ENCODE results near the gene PRKCE. TPM values are rescaled to one million over a fixed set of nuclear protein-coding genes. Genes with fewer than 3 reads are reported as not detected.

PRKCE gene
- total and polyA plus RNA-seq, 2 experiments from 2014 or later = 0.94 to 1.2 TPM

DNA sequence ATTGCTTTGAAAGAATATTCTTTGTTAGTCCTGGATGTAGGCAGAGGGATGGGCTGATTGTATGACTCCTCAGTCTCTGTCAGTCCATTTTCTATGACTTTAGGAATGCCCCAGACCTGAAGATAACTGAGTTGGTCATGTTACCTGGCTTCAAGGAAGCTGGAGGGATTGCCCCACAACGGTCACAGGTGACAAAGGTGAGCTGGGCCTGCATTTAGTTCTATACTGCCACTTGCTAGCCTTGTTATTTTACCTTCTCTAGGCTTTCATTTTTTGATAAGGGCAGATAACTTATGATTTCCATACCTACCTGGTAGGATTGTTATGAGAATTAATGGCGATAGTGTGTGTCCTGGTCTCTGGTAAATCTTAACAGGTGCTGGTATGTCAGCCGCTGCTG is 260.1 kb downstream of the PRKCE start:
- Histone ChIP-seq H3K4me1 (ENCODE audit: insufficient read depth) (no peaks in the 10 kb centered on the region), H3K27me3 (ENCODE audit: insufficient read depth) (no peaks in the 10 kb centered on the region), H3K9me2 (ENCODE audit: insufficient read depth) (no peaks in the 10 kb centered on the region), H3K4me2 (no peak overlapping the region), H2AFZ (no peak overlapping the region), H3K36me3 (ENCODE audit: insufficient read depth) (no peaks in the 10 kb centered on the region), H3F3A (replicated peaks; ENCODE audit: low read depth) (no peaks in the 10 kb centered on the region), H4K20me1 (replicated peaks; ENCODE audit: insufficient read depth) (no peaks in the 10 kb centered on the region), H3K27ac (ENCODE audit: low read depth) (no peak overlapping the region), H3K4me3 (no peak overlapping the region), H3K79me2 (replicated peaks; ENCODE audit: insufficient read depth) (no peaks in the 10 kb centered on the region)
- DNase-seq (ENCODE audit: low spot score) (no peak), ATAC-seq (no peak)
- H3K4me3 Mint-ChIP-seq = no peak overlapping the region
- H3K36me3 Mint-ChIP-seq (ENCODE audit: low read depth) = no peaks in the 10 kb centered on the region
- H3K4me1 Mint-ChIP-seq = peaks cover 9% of the 10 kb centered on the region; the same call in 1 of the 3 replicates
- TF ChIP-seq, protein P1, sequence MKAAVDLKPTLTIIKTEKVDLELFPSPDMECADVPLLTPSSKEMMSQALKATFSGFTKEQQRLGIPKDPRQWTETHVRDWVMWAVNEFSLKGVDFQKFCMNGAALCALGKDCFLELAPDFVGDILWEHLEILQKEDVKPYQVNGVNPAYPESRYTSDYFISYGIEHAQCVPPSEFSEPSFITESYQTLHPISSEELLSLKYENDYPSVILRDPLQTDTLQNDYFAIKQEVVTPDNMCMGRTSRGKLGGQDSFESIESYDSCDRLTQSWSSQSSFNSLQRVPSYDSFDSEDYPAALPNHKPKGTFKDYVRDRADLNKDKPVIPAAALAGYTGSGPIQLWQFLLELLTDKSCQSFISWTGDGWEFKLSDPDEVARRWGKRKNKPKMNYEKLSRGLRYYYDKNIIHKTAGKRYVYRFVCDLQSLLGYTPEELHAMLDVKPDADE (IDR thresholded peaks at IDR 0.05) = no peak
- TF ChIP-seq STAT1 (IDR thresholded peaks at IDR 0.05; ENCODE audit: unreplicated experiment) (no peak), CREB1 (CRISPR knock-in tag; IDR thresholded peaks at IDR 0.05; ENCODE audit: low read depth) (no peak), NANOG (IDR thresholded peaks at IDR 0.05; ENCODE audit: borderline replicate concordance) (no peak), JUNB (IDR thresholded peaks at IDR 0.05; ENCODE audit: unreplicated experiment) (no peak), EZH2phosphoT487 (IDR thresholded peaks at IDR 0.05; ENCODE audit: unreplicated experiment) (no peak), ZNF331 (CRISPR knock-in tag; IDR thresholded peaks at IDR 0.05; ENCODE audit: low read depth) (no peak), POLR2AphosphoS5 (IDR thresholded peaks at IDR 0.05; ENCODE audit: low read depth) (no peak), EZH2 (IDR thresholded peaks at IDR 0.05; ENCODE audit: low read depth, unreplicated experiment) (no peak), ZNF114 (CRISPR knock-in tag; IDR thresholded peaks at IDR 0.05) (no peak)
- TF ChIP-seq, protein P2, sequence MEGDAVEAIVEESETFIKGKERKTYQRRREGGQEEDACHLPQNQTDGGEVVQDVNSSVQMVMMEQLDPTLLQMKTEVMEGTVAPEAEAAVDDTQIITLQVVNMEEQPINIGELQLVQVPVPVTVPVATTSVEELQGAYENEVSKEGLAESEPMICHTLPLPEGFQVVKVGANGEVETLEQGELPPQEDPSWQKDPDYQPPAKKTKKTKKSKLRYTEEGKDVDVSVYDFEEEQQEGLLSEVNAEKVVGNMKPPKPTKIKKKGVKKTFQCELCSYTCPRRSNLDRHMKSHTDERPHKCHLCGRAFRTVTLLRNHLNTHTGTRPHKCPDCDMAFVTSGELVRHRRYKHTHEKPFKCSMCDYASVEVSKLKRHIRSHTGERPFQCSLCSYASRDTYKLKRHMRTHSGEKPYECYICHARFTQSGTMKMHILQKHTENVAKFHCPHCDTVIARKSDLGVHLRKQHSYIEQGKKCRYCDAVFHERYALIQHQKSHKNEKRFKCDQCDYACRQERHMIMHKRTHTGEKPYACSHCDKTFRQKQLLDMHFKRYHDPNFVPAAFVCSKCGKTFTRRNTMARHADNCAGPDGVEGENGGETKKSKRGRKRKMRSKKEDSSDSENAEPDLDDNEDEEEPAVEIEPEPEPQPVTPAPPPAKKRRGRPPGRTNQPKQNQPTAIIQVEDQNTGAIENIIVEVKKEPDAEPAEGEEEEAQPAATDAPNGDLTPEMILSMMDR (conservative IDR thresholded peaks at IDR 0.05; ENCODE audit: low read depth in 2 of 2) = no peak
- TF ChIP-seq, protein P3, sequence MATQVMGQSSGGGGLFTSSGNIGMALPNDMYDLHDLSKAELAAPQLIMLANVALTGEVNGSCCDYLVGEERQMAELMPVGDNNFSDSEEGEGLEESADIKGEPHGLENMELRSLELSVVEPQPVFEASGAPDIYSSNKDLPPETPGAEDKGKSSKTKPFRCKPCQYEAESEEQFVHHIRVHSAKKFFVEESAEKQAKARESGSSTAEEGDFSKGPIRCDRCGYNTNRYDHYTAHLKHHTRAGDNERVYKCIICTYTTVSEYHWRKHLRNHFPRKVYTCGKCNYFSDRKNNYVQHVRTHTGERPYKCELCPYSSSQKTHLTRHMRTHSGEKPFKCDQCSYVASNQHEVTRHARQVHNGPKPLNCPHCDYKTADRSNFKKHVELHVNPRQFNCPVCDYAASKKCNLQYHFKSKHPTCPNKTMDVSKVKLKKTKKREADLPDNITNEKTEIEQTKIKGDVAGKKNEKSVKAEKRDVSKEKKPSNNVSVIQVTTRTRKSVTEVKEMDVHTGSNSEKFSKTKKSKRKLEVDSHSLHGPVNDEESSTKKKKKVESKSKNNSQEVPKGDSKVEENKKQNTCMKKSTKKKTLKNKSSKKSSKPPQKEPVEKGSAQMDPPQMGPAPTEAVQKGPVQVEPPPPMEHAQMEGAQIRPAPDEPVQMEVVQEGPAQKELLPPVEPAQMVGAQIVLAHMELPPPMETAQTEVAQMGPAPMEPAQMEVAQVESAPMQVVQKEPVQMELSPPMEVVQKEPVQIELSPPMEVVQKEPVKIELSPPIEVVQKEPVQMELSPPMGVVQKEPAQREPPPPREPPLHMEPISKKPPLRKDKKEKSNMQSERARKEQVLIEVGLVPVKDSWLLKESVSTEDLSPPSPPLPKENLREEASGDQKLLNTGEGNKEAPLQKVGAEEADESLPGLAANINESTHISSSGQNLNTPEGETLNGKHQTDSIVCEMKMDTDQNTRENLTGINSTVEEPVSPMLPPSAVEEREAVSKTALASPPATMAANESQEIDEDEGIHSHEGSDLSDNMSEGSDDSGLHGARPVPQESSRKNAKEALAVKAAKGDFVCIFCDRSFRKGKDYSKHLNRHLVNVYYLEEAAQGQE (IDR thresholded peaks at IDR 0.05; ENCODE audit: unreplicated experiment) = no peak
- TF ChIP-seq, protein P4, sequence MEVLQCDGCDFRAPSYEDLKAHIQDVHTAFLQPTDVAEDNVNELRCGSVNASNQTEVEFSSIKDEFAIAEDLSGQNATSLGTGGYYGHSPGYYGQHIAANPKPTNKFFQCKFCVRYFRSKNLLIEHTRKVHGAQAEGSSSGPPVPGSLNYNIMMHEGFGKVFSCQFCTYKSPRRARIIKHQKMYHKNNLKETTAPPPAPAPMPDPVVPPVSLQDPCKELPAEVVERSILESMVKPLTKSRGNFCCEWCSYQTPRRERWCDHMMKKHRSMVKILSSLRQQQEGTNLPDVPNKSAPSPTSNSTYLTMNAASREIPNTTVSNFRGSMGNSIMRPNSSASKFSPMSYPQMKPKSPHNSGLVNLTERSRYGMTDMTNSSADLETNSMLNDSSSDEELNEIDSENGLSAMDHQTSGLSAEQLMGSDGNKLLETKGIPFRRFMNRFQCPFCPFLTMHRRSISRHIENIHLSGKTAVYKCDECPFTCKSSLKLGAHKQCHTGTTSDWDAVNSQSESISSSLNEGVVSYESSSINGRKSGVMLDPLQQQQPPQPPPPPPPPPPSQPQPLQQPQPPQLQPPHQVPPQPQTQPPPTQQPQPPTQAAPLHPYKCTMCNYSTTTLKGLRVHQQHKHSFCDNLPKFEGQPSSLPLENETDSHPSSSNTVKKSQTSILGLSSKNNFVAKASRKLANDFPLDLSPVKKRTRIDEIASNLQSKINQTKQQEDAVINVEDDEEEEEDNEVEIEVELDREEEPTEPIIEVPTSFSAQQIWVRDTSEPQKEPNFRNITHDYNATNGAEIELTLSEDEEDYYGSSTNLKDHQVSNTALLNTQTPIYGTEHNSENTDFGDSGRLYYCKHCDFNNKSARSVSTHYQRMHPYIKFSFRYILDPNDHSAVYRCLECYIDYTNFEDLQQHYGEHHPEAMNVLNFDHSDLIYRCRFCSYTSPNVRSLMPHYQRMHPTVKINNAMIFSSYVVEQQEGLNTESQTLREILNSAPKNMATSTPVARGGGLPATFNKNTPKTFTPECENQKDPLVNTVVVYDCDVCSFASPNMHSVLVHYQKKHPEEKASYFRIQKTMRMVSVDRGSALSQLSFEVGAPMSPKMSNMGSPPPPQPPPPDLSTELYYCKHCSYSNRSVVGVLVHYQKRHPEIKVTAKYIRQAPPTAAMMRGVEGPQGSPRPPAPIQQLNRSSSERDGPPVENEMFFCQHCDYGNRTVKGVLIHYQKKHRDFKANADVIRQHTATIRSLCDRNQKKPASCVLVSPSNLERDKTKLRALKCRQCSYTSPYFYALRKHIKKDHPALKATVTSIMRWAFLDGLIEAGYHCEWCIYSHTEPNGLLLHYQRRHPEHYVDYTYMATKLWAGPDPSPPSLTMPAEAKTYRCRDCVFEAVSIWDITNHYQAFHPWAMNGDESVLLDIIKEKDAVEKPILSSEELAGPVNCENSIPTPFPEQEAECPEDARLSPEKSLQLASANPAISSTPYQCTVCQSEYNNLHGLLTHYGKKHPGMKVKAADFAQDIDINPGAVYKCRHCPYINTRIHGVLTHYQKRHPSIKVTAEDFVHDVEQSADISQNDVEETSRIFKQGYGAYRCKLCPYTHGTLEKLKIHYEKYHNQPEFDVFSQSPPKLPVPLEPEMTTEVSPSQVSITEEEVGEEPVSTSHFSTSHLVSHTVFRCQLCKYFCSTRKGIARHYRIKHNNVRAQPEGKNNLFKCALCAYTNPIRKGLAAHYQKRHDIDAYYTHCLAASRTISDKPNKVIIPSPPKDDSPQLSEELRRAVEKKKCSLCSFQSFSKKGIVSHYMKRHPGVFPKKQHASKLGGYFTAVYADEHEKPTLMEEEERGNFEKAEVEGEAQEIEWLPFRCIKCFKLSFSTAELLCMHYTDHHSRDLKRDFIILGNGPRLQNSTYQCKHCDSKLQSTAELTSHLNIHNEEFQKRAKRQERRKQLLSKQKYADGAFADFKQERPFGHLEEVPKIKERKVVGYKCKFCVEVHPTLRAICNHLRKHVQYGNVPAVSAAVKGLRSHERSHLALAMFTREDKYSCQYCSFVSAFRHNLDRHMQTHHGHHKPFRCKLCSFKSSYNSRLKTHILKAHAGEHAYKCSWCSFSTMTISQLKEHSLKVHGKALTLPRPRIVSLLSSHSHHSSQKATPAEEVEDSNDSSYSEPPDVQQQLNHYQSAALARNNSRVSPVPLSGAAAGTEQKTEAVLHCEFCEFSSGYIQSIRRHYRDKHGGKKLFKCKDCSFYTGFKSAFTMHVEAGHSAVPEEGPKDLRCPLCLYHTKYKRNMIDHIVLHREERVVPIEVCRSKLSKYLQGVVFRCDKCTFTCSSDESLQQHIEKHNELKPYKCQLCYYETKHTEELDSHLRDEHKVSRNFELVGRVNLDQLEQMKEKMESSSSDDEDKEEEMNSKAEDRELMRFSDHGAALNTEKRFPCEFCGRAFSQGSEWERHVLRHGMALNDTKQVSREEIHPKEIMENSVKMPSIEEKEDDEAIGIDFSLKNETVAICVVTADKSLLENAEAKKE (CRISPR knock-in tag; IDR thresholded peaks at IDR 0.05) = no peak
- H3K27me3 Mint-ChIP-seq (ENCODE audit: insufficient read depth, low read depth, poor library complexity) = peaks cover 7% of the 10 kb centered on the region
- H3K9me3 Mint-ChIP-seq = no peaks in the 10 kb centered on the region
- H3K27ac Mint-ChIP-seq = no peak overlapping the region
